Spleen (tissue), 7 donors: Measurements from ENCODE around the gene RHOBTB3.

Experiments
- POLR2A ChIP-seq, 3 donors: fragments of 450-650 bp; IDR thresholded peaks; one replicate each; pipeline ENCODE4 v1.5.1; 2017; ENCODE audit warnings: antibody characterized with exemption in 3 of 3, mild to moderate bottlenecking in 1 of 3
- POLR2AphosphoS5 ChIP-seq, 3 donors: sonication (generic); formaldehyde crosslinking; IDR thresholded peaks; one replicate each; pipeline ENCODE4 v1.5.1; 2017; ENCODE audit warnings: antibody characterized with exemption in 3 of 3
- TF ChIP-seq, protein P1 (sequence below), 11 experiments: fragments of 200-600 bp in 7 of 11; fragments of 450-650 bp in 4 of 11; sonication (generic) in 4 of 11; IDR thresholded peaks in 8 of 11; conservative IDR thresholded peaks in 3 of 11; 1 replicate in 7 of 11; 2 replicates in 4 of 11; pipeline versions ENCODE4 v1.4.0 to v1.8.0; 2016 to 2021; ENCODE audit warnings: antibody characterized with exemption in 11 of 11, inconsistent platforms in 4 of 11, mild to moderate bottlenecking in 1 of 11
- donor health status: DM: no; HTN: no; CAD: no; lungs with moderate emphysema.
- donor health status: DM: no; HTN: no; CAD: no.
- donor health status: DM: no; HTN: no; CAD: no.

GRCh38 chr5:95830226-95830625 lies 99.1 kb downstream of the RHOBTB3 start:
- TF ChIP-seq POLR2A (IDR thresholded peaks at IDR 0.05) = no peak
- TF ChIP-seq, protein P1, sequence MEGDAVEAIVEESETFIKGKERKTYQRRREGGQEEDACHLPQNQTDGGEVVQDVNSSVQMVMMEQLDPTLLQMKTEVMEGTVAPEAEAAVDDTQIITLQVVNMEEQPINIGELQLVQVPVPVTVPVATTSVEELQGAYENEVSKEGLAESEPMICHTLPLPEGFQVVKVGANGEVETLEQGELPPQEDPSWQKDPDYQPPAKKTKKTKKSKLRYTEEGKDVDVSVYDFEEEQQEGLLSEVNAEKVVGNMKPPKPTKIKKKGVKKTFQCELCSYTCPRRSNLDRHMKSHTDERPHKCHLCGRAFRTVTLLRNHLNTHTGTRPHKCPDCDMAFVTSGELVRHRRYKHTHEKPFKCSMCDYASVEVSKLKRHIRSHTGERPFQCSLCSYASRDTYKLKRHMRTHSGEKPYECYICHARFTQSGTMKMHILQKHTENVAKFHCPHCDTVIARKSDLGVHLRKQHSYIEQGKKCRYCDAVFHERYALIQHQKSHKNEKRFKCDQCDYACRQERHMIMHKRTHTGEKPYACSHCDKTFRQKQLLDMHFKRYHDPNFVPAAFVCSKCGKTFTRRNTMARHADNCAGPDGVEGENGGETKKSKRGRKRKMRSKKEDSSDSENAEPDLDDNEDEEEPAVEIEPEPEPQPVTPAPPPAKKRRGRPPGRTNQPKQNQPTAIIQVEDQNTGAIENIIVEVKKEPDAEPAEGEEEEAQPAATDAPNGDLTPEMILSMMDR (IDR thresholded peaks at IDR 0.05 in 8 of 11, conservative IDR thresholded peaks at IDR 0.05 in 3 of 11) = no peak
- no peak for TF ChIP-seq POLR2AphosphoS5 (IDR thresholded peaks at IDR 0.05)
